ENCODE data around the gene GDPD3.
A peak's percentile ranks its signal among the peaks of the same experiment; 100 is the strongest.

Gene GDPD3

GRCh38 chr16:30095166-30096078 lies 17.9 kb downstream of the GDPD3 start:
- ATAC-seq = no peak

- ATAC-seq = no peak
These were observed 18.7 kb downstream of the GDPD3 start for GRCh38 chr16:30094541-30095165.

DNA sequence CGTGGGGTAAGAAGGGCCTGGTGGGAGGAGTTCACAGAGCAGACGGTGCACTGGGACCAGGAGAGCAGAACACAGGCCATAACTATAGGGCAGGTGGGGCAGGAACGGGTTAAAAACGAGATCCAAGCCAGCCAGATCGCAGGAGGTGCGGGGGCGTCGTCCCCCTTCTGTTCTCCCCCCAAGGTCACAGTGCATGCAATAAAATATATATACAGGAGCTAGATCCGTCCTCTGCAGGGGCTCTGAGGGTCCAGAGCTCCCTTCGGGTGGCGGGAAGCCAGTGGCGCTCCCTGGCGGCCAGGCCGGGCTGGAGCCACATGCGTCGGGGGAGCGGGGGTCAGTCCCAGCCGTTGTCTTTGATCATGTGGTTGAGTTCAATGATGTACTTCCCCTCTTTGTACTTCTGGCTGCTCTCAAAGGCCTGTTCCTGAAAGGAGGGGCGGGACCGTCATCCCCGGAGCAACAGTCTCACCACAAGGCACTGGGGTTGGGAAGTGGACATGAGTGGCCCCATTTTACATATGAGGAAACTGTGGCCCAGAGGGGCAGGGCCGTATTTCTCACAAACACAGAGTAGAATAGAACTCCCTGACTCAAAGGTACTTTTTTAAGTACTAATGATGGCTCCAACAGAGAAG lies 20.8 kb downstream of the GDPD3 start:
- ATAC-seq = peak; percentile 31 to 35

GRCh38 chr16:30091474-30092372 lies 21.6 kb downstream of the GDPD3 start, which contains the start of gene TBX6:
Gene TBX6, minus strand, starts transcription at chr16:30091924. Its CDS starts 731 bp downstream, at chr16:30091193.
- ATAC-seq = peak; percentile 88 to 90

DNA sequence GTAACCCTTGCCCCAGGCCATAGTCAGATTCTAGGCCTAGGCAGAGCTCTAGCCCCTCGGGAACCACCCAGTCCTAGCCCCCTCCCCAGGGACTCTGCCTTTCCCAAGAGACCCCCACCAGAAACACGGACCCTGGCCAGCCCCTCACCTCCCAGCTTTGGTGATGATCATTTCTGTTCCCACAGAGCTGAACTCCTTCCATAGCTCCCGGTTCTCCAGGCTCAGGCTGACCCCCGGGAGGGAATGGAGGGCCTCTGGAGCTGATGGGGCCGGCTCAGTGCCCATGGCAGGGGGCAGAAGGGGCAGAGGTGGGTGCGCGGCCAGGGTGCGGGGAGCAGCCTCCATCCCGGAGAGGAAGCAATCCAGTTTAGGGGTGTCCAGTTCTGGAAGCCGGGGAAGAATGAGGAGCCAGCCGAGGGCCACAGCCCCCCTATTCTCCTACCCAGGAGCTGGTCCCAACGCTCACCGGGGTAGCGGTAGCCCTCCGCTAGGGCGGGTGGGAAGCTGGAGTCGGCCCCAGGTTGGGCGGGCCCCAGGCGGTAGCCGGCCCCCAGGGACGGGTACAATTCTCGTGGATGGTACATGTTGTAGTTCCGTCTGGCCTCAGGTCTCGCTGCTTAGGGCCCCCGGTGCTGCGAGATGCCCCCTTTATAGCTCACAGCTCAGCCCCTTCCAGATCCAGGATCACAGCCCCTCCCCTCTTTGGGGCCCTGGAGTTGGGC lies 22.6 kb downstream of the GDPD3 start:
- no peak for ATAC-seq

- no peak for ATAC-seq
These were observed 24.3 kb downstream of the GDPD3 start for GRCh38 chr16:30088832-30089624.

GRCh38 chr16:30088237-30088831 lies 25.0 kb downstream of the GDPD3 start:
- ATAC-seq = no peak

DNA sequence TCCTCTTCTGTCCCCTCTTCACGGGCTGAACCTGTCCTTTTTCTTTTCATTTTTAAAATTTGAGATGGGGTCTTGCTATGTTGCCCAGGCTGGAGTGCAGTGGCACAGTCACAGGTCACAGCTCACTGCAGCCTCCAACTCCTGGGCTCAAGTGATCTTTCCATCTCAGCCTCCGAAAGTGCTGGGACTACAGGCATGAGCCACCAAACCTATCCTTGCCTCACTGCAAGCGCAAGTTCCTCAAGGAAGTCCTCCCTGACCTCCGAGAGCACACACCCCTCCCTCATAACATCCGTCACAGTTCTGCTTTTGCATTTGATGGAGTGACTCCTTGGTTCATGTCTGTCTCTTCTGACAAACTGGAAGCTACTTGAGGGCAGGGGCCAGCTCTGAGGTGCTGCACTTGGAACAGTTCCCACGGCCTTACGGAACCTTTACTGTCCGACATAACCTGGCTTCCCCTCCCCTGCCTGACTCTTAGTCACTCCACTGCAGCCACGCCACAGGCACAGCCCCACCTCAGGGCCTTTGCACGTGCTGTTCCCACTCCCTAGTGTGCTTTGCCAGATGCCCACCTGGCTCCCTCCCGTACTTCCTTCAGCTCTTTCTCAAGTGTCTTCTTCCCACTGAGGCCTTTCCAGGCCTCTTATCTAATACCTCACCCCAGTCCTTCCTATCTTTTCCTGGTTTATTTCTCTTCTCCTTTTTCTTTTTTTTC lies 26.0 kb downstream of the GDPD3 start:
- ATAC-seq = no peak

DNA sequence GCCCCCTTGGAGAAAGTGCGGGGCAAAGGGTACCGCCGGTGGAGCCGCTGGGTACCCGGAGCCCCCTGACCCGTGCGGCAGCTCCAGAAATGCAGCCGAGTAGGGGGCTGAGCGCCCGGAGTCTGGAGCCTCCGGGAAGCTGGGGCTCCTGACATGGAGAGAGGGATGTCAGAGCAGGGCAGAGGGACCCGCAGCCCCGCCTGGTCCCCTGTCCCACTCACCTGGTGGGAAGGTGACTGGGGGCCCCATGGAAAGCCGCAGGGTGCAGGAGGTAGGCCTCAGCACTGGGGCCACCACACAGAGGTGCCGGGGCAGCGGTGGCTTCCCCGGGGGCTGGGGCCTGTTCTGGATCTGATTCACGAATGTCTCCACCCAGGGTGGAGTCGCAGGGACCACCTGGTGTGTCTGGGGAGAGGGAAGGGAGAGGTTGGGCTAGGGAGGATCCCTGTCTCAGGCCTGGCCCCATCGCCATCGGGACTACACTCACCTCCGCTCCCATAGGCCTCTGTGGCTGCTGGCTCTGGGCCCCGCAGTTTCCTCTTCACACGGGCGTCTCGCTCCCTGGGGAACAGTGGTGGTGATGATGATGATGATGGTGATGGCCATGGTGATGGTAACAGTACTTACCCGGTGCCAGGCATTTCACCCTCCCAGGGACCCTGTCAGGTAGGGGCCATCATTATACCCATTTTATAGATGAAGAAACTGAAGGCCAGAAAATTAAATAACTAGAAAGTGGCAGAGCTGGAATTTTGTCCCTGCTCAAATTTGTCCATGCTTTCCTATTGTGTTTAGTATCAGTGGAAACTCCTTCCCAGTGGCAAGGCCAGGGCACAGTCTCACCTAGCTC lies 26.8 kb downstream of the GDPD3 start:
- no peak for ATAC-seq

DNA sequence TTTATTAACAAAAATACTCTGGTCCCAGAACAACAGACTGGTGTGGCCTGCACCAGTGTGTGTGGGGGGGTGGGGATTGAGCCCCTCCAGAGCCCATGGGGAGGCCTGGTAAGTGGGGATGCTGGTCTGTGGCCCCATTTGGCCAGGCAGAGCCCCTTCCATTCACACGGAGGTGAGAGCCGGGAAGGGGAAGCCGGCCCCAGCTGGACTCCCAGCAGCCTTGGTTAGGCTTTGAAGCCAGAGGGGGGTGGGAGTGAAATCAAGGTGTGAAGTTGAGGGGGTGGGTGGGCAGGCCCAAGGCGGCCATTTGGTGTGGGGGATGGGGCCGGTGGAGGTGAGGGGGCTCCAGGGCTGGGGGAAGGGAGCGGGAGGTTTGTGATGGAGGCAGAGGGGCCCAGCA lies 27.5 kb downstream of the GDPD3 start:
- no peak for ATAC-seq

DNA sequence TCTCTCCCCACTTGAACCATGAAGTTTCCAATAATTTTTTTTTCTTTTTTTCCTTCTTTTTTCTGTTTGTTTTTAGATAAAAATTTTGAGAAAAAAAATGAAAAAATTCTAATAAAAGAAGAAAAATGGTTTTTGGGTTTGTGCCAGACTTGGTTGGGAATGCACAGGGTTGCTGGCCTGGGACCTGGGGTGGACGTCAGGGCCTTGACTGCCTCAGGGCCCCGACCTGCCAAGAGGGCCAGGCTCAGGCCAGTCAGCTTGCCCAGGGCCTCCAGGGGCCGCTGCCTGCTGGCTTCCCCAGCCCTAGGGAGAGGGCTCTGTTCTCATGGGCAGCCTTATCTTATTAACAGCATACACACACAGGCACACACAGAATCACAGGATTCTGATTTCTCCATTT lies 28.1 kb downstream of the GDPD3 start:
- no peak for ATAC-seq

DNA sequence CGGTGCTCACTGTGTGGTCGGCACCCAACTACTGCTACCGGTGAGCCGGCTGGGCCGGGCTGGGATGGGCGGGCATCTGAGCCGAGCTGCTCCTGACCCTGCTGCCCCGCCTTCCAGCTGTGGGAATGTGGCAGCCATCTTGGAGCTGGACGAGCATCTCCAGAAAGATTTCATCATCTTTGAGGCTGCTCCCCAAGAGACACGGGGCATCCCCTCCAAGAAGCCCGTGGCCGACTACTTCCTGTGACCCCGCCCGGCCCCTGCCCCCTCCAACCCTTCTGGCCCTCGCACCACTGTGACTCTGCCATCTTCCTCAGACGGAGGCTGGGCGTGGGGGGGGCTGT lies 28.5 kb downstream of the GDPD3 start:
- no peak for ATAC-seq

DNA sequence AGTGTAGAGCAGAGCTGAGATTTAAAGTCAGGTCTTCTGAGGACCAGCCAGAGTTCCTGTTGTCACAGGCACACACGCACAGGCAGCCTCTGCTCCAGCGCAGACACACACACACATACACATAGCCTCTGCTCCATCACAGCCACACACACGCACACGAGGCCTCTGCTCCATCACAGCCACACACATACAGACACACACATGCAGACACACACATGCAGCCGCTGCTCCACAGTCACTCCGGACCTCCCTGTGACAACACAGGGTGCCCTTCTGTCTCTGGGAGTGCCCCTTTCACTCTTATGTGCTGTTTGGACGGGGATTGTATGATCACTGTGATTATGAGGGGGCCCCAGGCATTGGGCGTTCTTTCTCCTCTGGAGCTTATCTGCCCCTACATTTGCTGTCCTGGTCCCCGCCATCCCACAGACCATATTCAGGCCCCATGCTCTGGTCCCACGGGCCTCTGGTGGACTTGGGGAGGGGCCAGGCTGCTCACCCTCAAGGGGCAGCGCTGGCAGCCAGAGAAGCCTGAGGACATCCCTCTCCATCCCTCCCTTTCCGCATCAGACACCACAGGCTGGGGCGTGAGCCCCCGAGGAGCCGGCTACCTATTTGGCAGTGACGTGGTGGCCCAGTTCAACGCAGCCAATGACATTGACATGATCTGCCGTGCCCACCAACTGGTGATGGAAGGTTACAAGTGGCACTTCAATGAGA lies 29.1 kb downstream of the GDPD3 start:
- ATAC-seq = no peak

DNA sequence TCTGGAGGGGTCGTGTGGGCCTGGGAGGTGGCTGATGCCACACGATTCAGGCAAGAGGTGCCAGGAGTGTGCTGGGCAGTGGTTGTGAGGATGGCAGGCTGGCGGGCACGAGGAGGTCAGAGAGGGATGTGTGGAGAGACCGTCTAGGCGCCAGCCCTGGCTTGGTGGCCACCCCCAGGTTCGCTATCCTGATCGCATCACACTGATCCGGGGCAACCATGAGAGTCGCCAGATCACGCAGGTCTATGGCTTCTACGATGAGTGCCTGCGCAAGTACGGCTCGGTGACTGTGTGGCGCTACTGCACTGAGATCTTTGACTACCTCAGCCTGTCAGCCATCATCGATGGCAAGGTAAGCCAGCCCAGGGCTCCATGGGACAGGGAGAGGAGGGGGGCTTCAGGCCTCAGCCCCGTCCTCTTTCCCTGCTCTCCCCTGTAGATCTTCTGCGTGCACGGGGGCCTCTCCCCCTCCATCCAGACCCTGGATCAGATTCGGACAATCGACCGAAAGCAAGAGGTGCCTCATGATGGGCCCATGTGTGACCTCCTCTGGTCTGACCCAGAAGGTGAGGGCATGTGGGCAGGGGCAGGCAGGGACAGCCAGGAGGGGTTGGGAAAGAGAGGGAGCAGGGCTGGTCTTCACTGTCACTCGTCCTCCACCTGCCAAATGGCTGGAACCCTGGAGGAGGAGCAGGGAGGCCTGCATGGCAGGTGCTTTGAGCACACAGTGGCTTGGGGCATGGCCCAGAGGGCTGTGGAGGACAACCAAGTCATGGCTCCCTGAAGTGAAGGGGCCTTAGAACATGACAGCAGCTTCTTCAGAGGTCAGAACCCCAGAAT lies 29.9 kb downstream of the GDPD3 start:
- no peak for ATAC-seq

GRCh38 chr16:30082545-30083090 lies 30.7 kb downstream of the GDPD3 start:
- ATAC-seq = no peak

DNA sequence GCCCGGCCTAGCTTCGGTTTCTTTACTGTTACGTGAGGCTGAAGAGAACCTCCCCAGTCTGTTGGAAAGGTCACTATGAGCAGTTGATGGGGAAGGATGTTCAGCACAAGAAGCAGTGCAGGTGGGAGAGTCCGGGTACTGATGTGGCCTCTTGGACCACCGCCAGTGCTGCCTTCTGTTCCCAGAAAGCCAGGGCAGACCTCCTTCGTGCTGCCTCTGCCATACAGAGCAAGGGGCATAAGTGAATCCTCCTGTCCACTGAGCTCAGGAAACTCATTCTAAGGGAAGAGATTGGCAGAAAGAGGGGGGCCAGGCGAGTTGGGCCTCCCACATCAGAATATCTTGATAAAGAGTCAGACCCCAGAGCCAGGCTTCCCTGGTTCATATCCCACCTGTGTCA lies 33.9 kb downstream of the GDPD3 start:
- no peak for ATAC-seq

- ATAC-seq = no peak
These were observed 34.6 kb downstream of the GDPD3 start for GRCh38 chr16:30078744-30079143.

All from activated CD4-positive, CD25-positive, alpha-beta regulatory T cell treated with anti-CD3 and anti-CD28 coated beads, Interleukin-2, amount 50 U/mL, for 24 hours (primary cell).